Thymus (tissue), 11 donors: ENCODE measurements around the gene OR2D2. TPM values are rescaled to one million over a fixed set of nuclear protein-coding genes. Genes with fewer than 3 reads are reported as not detected.
"Not testable (repeated sequence)": the region's sequence is repeated elsewhere in the genome, so short reads cannot be mapped to it uniquely, and the experiment has no call there.

Experiments
- DNase-seq, 9 donors: peaks; one replicate each; pipeline ENCODE4 v3.0.0-alpha.2; 2013; ENCODE audit warnings: low spot score in 9 of 9, low read depth in 6 of 9, missing footprints in 1 of 9
- H3K27ac ChIP-seq, 2 donors: one replicate each; pipeline ENCODE4 v1.5.1; 2013; ENCODE audit warnings: control low read depth in 1 of 2, low read depth in 1 of 2, low read length in 1 of 2, mild to moderate bottlenecking in 1 of 2, moderate library complexity in 1 of 2
- H3K27me3 ChIP-seq, 2 donors: one replicate each; pipeline ENCODE4 v1.5.1; 2013; ENCODE audit warnings: low read length in 1 of 2; ENCODE audit not compliant: control insufficient read depth in 2 of 2, insufficient read depth in 1 of 2
- H3K36me3 ChIP-seq, 2 donors: one replicate each; pipeline ENCODE4 v1.5.1; 2013; ENCODE audit warnings: low read length in 1 of 2, mild to moderate bottlenecking in 1 of 2, moderate library complexity in 1 of 2; ENCODE audit not compliant: control insufficient read depth in 2 of 2, insufficient read depth in 2 of 2
- H3K4me1 ChIP-seq, 2 donors: one replicate each; pipeline ENCODE4 v1.5.1; 2013; ENCODE audit warnings: low read length in 2 of 2; ENCODE audit not compliant: control insufficient read depth in 2 of 2, insufficient read depth in 2 of 2
- H3K4me3 ChIP-seq, 2 donors: one replicate each; pipeline ENCODE4 v1.5.1; 2013; ENCODE audit warnings: low read length in 2 of 2, control low read depth in 1 of 2, mild to moderate bottlenecking in 1 of 2
- H3K9me3 ChIP-seq, 2 donors: one replicate each; pipeline ENCODE4 v1.5.1; 2013; ENCODE audit warnings: low read length in 1 of 2, mild to moderate bottlenecking in 1 of 2; ENCODE audit not compliant: control insufficient read depth in 2 of 2, insufficient read depth in 1 of 2
- WGBS: extraction: QIAGEN DNeasy Blood & Tissue Kit; methylation state at CpG from one replicate; pipeline ENCODE4 v1.1.7; 2013; 5-methylcytosine and 5-hydroxymethylcytosine counted together
- polyA plus RNA-seq: library from polyadenylated mRNA; stranded (reverse); fragments of 200-250 nt; gene quantifications from one replicate; pipeline ENCODE4 v1.2.3, GENCODE V29; 2013
- total RNA-seq: library from RNA; stranded (reverse); fragments of 120-200 nt; gene quantifications from one replicate; pipeline ENCODE4 v1.2.4, GENCODE V29; 2013
- donor health status: healthy.

The OR2D2 gene
- total and polyA plus RNA-seq, 2 donors: 0.14 TPM; not detected in 1

DNA sequence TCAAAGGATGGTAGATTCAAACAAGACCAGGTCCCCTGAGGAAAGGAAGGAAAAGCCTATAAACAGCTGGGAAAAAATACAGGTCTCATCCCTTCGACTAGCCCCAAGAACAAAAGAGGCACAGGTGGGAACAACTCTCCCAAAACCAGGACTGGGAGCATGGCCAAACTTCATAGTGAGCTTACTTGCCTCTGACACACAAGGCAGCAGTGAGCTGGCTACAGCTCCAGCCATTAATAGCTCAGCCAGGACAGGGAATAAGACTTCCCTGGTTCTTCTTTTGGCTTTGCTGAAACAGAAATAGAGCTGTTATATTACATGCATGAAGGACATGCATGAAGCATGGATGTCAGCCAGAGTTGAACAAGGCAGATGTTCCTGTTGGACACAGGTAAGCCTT lies 29.3 kb downstream of the OR2D2 start, which contains the start of gene OR10A2:
TSS of gene OR10A2 (plus strand) at position 97 of the 400 bp plus-strand sequence. CDS start 6,698 bp downstream, outside the sequence.
- Histone ChIP-seq H3K4me1 (no peaks in the 10 kb centered on the region), H3K4me3 (no peak within 1 kb of the TSS), H3K27me3 (no peaks in the 10 kb centered on the region), H3K9me3 (no peaks in the 10 kb centered on the region), H3K36me3 (no peaks in the 10 kb centered on the region), H3K27ac (no peak within 1 kb of the TSS)
- WGBS: 75% methylated on average over 1 of the region's 1 CpG
- no peak for DNase-seq

DNA sequence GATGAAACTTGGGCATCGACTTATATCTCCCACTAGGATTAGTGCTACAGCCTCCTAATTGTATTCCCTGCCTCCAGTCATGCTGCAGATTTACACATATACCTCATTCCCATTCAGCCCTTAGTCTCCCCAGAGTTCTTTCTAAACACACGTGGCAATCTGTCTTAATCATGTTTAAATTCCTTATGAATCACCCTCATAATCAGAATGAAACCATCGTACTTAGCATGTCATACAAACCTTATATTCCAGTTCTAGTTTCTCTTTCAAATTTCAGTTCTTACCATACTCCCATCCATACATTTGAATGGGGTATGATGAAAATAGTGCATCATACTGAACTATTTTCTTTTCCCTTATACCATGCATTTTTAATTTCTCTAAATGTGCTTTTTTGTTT lies 35.4 kb downstream of the OR2D2 start:
- DNase-seq: no peak
- WGBS: 91% methylated on average over 3 of the region's 3 CpGs
- no peaks in the 10 kb centered on the region for H3K4me1 ChIP-seq
- no peak overlapping the region for H3K4me3 ChIP-seq
- H3K36me3 ChIP-seq: no peaks in the 10 kb centered on the region
- H3K9me3 ChIP-seq: no peaks in the 10 kb centered on the region
- H3K27me3 ChIP-seq: no peaks in the 10 kb centered on the region
- H3K27ac ChIP-seq: no peak overlapping the region

DNA sequence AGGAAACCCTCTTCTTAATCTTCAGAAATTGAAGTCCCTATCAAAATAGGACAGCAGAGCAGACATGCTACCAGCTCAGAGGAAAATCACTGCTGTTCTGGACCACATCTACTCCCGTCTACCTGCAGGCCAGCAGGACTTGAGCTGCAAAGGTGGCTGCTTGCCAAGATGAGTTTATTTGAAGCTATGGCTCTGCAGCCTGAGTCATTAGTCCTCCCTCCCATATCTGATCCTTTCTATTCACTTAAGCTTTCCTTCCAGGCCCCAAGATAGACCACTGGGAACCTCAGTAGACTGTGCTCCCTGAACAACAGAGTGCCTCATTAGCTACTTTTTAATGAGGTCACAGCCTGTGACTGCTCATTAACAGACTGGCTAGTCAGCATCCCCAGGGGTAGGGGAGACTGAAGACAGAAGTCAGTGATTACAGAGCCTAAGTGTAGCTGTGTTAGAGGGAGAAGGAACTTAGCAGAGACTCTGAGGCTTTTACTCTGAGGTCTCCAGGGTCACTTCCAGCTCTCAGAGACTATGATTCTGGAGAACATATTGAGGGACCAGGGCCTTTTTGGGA lies 36.2 kb downstream of the OR2D2 start:
- DNase-seq: no peak
- Histone ChIP-seq H3K27me3 (no peaks in the 10 kb centered on the region), H3K4me1 (no peaks in the 10 kb centered on the region), H3K4me3 (no peak overlapping the region), H3K36me3 (no peaks in the 10 kb centered on the region), H3K9me3 (no peaks in the 10 kb centered on the region), H3K27ac (no peak overlapping the region)
- WGBS: 92% methylated on average over 1 of the region's 1 CpG

DNA sequence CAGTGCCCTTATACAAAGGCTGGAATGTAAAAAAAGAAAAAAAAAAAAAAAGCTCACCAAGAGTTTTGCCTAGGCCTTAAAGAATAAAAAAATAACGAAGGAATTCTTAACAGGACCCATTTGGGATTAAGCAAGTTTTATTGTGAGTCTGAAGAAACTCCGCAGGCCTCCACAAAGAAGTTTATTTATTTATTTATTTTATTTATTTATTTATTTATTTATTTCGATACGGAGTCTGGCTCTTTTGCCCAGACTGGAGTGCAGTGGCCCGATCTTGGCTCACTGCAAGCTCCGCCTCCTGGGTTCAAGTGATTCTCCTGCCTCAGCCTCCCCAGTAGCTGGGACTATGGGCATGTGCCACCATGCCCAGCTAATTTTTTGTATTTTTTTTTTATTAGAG lies 37.5 kb downstream of the OR2D2 start:
- not testable (repeated sequence) for H3K4me3 ChIP-seq, H3K27ac ChIP-seq, DNase-seq, H3K36me3 ChIP-seq, H3K4me1 ChIP-seq, H3K9me3 ChIP-seq, H3K27me3 ChIP-seq
- WGBS: 95% methylated on average over 6 of the region's 6 CpGs

DNA sequence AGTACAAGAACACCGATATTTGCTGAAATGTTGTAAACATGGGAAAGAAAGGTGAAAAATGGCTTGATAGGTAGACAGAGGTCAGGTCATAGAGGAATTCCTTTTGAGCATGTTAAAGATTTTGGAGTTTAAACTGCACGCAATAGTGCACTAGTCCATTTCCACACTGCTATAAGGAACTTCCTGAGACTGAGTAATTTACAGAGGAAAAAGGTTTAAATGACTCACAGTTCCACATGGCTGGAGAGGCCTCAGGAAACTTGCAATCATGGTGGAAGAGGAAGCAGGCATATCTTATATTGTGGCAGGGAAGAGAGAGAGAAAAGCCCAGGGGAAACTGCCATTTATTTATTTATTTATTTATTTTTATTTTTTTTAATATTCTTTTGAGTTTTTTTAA lies 41.8 kb downstream of the OR2D2 start:
- Histone ChIP-seq H3K9me3 (no peaks in the 10 kb centered on the region), H3K4me1 (no peaks in the 10 kb centered on the region), H3K4me3 (no peak overlapping the region), H3K36me3 (no peaks in the 10 kb centered on the region), H3K27me3 (no peaks in the 10 kb centered on the region), H3K27ac (no peak overlapping the region)
- 85% methylated on average over 2 of the region's 2 CpGs for WGBS
- no peak for DNase-seq

DNA sequence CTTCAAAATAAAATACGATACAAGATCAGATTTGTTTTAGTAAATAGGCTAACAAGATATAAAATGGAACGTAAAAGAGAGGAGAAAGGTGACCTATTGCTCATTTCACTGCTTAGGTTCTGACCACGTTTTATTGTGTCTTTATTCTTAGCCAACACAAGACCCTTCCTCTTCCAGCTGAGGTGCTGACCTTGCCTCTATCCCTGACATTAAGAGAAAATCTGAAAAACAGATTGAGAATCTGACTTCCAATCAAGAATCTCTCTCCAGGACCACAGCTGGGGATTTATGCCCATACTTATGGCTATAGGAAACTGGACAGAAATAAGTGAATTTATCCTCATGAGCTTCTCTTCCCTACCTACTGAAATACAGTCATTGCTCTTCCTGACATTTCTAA lies 46.9 kb downstream of the OR2D2 start, which contains the start of gene OR10A5:
TSS of gene OR10A5 (plus strand) at position 301 of the 400 bp plus-strand sequence. CDS start at position 301, 0 bp downstream.
- H3K27me3 ChIP-seq: no peaks in the 10 kb centered on the region
- no peaks in the 10 kb centered on the region for H3K4me1 ChIP-seq
- no peak within 1 kb of the TSS for H3K27ac ChIP-seq
- no peak within 1 kb of the TSS for H3K4me3 ChIP-seq
- no peaks in the 10 kb centered on the region for H3K36me3 ChIP-seq
- WGBS: 93% methylated on average over 3 of the region's 3 CpGs
- no peak for DNase-seq
- H3K9me3 ChIP-seq: no peaks in the 10 kb centered on the region

DNA sequence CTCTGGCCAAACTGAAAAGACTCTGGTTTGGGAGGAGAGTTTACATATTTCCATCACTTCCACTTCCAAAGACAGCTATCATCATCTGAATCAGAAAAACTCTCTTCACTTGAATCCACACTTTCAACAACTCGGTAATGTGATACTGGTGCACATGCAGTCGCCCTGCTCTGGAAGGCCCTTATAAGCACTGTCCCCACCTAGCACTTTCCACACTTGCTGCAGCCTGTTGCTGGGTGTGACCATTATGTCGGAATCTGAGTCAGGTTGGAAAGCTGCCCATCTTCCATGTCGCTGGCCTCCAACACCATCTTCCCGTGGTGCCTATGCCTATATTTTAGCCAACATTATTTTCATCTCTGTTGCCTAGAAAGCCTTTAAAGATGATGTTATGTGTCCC lies 47.9 kb downstream of the OR2D2 start:
- DNase-seq: no peak
- Histone ChIP-seq H3K4me1 (no peaks in the 10 kb centered on the region), H3K4me3 (no peak overlapping the region), H3K9me3 (no peaks in the 10 kb centered on the region), H3K27me3 (no peaks in the 10 kb centered on the region), H3K27ac (no peak overlapping the region), H3K36me3 (no peaks in the 10 kb centered on the region)
- 94% methylated on average over 5 of the region's 5 CpGs for WGBS

DNA sequence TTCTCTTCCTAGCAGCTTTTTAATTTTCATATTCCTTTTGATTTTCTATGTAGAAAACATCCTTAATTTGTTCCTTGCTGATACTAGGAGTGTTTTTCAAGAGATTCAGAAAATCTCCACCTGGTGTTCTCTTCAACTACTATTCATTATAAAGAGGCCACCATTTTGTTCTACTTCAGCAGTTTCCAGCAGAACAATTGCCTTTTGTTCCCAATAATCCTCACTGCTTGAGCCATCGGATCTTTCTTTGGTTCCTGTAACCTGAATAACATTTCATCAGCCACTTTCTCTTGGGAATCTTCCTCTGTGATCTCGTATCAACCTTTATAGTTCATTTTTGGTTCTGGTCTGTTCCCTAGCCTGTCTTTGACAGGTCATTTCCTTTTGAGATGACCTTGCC lies 48.6 kb downstream of the OR2D2 start:
- no peaks in the 10 kb centered on the region for H3K9me3 ChIP-seq
- H3K27ac ChIP-seq: no peak overlapping the region
- DNase-seq: no peak
- no peaks in the 10 kb centered on the region for H3K36me3 ChIP-seq
- H3K4me3 ChIP-seq: no peak overlapping the region
- no peaks in the 10 kb centered on the region for H3K4me1 ChIP-seq
- H3K27me3 ChIP-seq: no peaks in the 10 kb centered on the region
- WGBS: 84% methylated on average over 2 of the region's 2 CpGs

DNA sequence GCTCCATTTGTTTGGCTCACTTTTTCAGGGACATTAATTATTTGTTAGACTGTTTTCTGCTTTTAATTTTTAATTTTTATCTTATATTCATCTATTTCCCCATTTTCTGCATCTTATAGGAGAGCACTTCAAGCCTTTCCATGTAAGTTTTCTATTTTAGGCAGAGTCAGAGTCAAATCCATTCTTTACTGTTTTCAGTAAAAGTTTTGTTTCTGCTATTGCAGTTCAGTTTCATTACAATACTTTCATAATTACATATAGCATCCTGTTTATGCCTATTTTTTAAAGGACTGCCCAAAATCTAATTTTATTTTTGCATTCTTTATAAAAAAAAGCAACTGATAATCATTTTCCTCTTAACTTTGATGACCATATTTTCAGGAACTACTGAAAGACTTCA lies 50.6 kb downstream of the OR2D2 start:
- H3K4me3 ChIP-seq: no peak overlapping the region
- no peak for DNase-seq
- no peak overlapping the region for H3K27ac ChIP-seq
- H3K36me3 ChIP-seq: no peaks in the 10 kb centered on the region
- H3K27me3 ChIP-seq: no peaks in the 10 kb centered on the region
- H3K4me1 ChIP-seq: no peaks in the 10 kb centered on the region
- H3K9me3 ChIP-seq: no peaks in the 10 kb centered on the region
